Fibroblast of mammary gland (primary cell): ENCODE data around the gene MAN1B1.

ENCODE experiments used
- DNase-seq: peaks from one replicate; pipeline ENCODE4 v3.0.0-alpha.2; 2010; ENCODE audit warnings: low read depth
- H3K4me3 ChIP-seq: 2 replicates; pipeline ENCODE4 v1.5.1; 2011; ENCODE audit warnings: low read depth, mild to moderate bottlenecking, low read length, moderate library complexity; ENCODE audit not compliant: control insufficient read depth
- CTCF ChIP-seq: conservative IDR thresholded peaks from 2 replicates; pipeline ENCODE4 v1.5.1; 2011; ENCODE audit warnings: low read depth, low read length, inconsistent platforms; ENCODE audit not compliant: control insufficient read depth, insufficient read depth

The MAN1B1 gene

DNA sequence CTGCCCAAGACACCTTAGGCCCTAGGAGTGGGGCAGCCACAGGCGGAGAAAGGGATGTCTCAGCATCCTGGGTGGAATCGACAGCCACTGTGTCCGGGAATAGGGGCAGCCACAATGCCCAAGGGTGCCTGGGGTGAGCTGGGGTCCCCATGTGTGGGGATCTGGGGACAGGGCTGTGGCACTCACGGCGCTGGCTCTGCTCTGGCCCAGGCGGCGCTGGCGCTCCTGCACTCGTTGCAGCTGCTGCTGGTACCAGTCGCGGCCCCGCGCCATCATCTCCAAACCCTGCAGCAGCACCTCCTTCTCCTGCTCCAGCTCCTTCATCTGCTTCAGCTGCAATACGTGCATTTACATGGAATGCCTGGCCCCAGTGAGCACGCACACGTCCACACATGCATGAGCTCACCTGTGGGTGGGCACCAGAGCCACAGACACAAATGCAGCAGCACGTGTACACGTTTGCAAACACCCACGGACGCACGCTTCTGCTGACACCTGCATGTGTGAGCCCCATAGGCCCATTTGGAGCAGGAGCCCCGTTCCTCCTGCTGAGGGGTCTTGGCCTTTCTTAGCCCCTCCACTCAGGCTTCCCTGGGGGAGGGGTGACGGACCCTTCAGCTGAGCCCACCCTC lies 21.3 kb upstream of the MAN1B1 start:
- no peak for TF ChIP-seq CTCF
- DNase-seq: no peak
- no peak overlapping the region for H3K4me3 ChIP-seq

- TF ChIP-seq CTCF: no peak
- H3K4me3 ChIP-seq: no peak overlapping the region
- no peak for DNase-seq
These were observed 20.5 kb upstream of the MAN1B1 start for GRCh38 chr9:137066096-137066861.

- TF ChIP-seq CTCF: peak; percentile 77
- peak; percentile 77 for DNase-seq
- no peak overlapping the region for H3K4me3 ChIP-seq
These were observed 18.8 kb upstream of the MAN1B1 start for GRCh38 chr9:137067860-137068538.

GRCh38 chr9:137068539-137069507 lies 18.0 kb upstream of the MAN1B1 start:
- no peak for DNase-seq
- TF ChIP-seq CTCF: no peak
- peak overlapping the region; percentile 41 for H3K4me3 ChIP-seq

DNA sequence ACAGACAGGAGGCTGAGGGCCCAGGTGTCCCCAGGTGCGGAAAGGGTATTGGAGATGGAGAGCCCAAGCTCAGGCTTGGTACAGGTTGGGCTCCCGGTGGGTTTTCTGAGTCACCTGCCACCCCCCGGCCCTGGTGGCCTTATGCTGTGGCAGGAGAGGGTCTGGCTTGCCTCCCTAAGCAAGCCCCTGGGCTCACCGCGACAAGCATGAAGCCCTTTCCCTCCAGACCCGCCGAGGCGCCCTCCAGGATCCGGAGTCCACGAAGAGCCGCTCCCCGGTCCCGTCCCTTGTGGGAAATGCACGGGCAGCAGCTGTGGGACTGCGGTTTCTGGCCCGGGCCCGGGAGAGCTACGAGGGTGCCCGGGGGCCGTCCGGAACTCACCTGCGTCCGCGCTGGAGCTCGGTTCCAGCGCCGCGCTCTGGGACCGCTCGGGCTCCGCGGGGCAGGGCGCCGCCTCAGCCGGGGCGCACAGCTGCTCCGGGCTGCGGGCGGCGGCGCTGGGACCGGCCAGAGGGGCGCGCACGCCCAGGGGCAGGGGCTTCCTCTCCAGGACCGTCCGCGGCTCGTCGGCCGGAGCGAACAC lies 17.2 kb upstream of the MAN1B1 start:
- no peak for DNase-seq
- TF ChIP-seq CTCF: no peak
- H3K4me3 ChIP-seq: peak overlapping the region; percentile 41
